ENCODE measurements around the gene ZACN. TPM values are rescaled to one million over a fixed set of nuclear protein-coding genes. Genes with fewer than 3 reads are reported as not detected.

The ZACN gene
- total RNA-seq, result 0.04 TPM
- 10 to 100 TPM; 11.2 to 18.9 (median 15.3) TPM for polyA plus RNA-seq (ENCODE audit: insufficient read depth in 1 of 8, insufficient read length in 8 of 8, low replicate concordance in 1 of 8)
- long read RNA-seq, donor 1, transcript ZACN-205 (1 exons, 2,651 nt), result major isoform, 37 of 37 reads
- long read RNA-seq, donor 1, partial matches to known transcripts, result 0 of 37 reads
- long read RNA-seq, donor 1, other reads (novel, unspliced or antisense), result 0 of 37 reads
- long read RNA-seq, donor 2, transcript ZACN-205 (1 exons, 2,651 nt), result major isoform, 13 of 13 reads
- long read RNA-seq, donor 2, partial matches to known transcripts, result 0 of 13 reads
- long read RNA-seq, donor 2, other reads (novel, unspliced or antisense), result 0 of 13 reads
- long read RNA-seq, donor 3, transcript ZACN-205 (1 exons, 2,651 nt), result major isoform, 81 of 81 reads
- long read RNA-seq, donor 3, partial matches to known transcripts, result 0 of 81 reads
- long read RNA-seq, donor 3, other reads (novel, unspliced or antisense), result 0 of 81 reads
- long read RNA-seq, donor 4, transcript ZACN-205 (1 exons, 2,651 nt), result major isoform, 47 of 47 reads
- long read RNA-seq, donor 4, partial matches to known transcripts, result 0 of 47 reads
- long read RNA-seq, donor 4, other reads (novel, unspliced or antisense), result 0 of 47 reads
- long read RNA-seq, donor 5, transcript ZACN-205 (1 exons, 2,651 nt), result major isoform, 144 of 224 reads
- long read RNA-seq, donor 5, partial matches to known transcripts, result 61 of 224 reads
- long read RNA-seq, donor 5, other reads (novel, unspliced or antisense), result 19 of 224 reads
- long read RNA-seq, donor 6, transcript ZACN-205 (1 exons, 2,651 nt), result major isoform, 115 of 143 reads
- long read RNA-seq, donor 6, partial matches to known transcripts, result 21 of 143 reads
- long read RNA-seq, donor 6, other reads (novel, unspliced or antisense), result 7 of 143 reads
- long read RNA-seq, donor 7, transcript ZACN-205 (1 exons, 2,651 nt), result major isoform, 113 of 113 reads
- long read RNA-seq, donor 7, partial matches to known transcripts, result 0 of 113 reads
- long read RNA-seq, donor 7, other reads (novel, unspliced or antisense), result 0 of 113 reads
- long read RNA-seq, donor 8, transcript ZACN-205 (1 exons, 2,651 nt), result major isoform, 81 of 114 reads
- long read RNA-seq, donor 8, partial matches to known transcripts, result 9 of 114 reads
- long read RNA-seq, donor 8, other reads (novel, unspliced or antisense), result 24 of 114 reads
- long read RNA-seq, donor 9, transcript ZACN-205 (1 exons, 2,651 nt), result major isoform, 88 of 105 reads
- long read RNA-seq, donor 9, partial matches to known transcripts, result 12 of 105 reads
- long read RNA-seq, donor 9, other reads (novel, unspliced or antisense), result 5 of 105 reads
- long read RNA-seq, donor 10, transcript ZACN-205 (1 exons, 2,651 nt), result major isoform, 142 of 173 reads
- long read RNA-seq, donor 10, partial matches to known transcripts, result 22 of 173 reads
- long read RNA-seq, donor 10, other reads (novel, unspliced or antisense), result 9 of 173 reads
- long read RNA-seq, donor 11, transcript ZACN-205 (1 exons, 2,651 nt), result major isoform, 101 of 101 reads
- long read RNA-seq, donor 11, partial matches to known transcripts, result 0 of 101 reads
- long read RNA-seq, donor 11, other reads (novel, unspliced or antisense), result 0 of 101 reads

DNA sequence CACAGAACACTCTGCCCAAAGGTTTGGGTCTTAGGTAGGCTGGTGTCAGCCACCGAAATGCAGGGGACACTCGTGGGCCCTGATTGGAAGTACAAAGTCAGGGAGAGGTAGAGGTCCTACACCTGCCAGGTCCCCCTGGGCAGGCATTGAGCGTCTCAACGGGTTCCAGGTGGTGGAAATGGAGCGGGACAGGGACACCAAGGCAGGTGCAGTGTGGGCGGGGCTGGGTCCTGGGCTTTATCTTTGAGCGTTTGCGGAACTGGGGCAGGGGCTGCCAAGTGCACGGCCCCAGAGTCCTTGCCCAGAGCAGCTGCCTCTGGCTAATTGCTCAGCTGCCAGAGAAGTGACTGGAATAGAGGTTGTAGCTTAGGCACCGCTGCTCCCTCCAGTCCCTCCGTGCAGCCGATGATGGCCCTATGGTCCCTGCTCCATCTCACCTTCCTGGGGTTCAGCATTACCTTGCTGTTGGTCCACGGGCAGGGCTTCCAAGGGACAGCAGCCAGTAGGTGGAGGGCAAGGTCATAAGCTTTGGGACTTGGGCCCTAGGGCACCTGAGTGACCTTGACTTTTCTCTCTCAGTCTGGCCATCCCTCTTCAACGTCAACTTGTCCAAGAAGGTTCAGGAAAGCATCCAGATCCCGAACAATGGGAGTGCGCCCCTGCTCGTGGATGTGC lies at the start of gene ZACN:
Gene ZACN (plus strand): TSS at position 323 of the 675 bp plus-strand sequence. CDS start 83 bp downstream, at position 406.
- no peak for DNase-seq
- Histone ChIP-seq H3K27me3 (ENCODE audit: control insufficient read depth, insufficient read depth, low read length) (peaks cover 67% of the 10 kb centered on the region), H3K9me3 (replicated peaks; ENCODE audit: control insufficient read depth, low read depth, low read length) (no peaks in the 10 kb centered on the region), H3K36me3 (ENCODE audit: control insufficient read depth, insufficient read depth, low read length) (peaks cover 19% of the 10 kb centered on the region), H3K27ac (ENCODE audit: low read length) (no peak within 1 kb of the TSS), H3K4me1 (ENCODE audit: control insufficient read depth, insufficient read depth, low read length) (peaks cover 56% of the 10 kb centered on the region), H3K4me3 (ENCODE audit: low read length) (no peak within 1 kb of the TSS)
- 61% methylated on average over 15 of the region's 17 CpGs for WGBS (ENCODE audit: insufficient coverage)

DNA sequence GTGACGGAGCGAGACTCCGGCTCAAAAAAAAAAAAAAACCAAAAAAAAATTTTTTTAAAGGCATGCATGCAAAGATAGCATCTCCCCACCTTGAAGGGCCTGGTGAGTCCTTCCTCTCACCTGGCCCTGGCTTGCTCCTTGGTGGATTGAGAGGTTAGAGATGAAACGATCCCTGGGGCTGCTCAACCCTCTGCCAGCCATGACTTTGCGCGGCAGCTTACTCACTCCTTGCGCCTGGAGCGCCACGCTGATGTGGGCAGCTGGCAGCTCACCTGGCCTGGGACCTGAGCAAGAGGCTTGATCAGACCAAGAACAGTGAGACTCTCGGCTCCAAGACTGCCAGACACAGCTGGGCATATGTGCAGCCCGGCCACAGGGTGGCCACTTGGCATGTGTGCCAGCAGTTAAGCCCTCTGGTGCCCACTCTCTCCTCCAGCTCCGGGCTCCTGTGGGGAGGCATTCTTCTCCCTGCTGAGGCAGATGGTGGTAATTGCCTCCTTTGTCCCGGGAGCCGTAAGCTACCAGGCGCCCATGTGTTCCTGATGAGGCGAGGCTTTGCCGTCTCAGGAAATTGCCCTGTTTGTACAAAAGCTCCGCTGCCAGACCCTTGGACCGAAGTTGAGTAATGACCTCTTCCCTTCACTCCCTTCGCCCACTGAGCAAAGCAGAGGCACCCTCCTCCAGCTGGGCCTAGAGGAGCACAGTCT lies 46.8 kb upstream of the ZACN start:
- no peak overlapping the region for H3K4me3 ChIP-seq (ENCODE audit: low read length)
- H3K36me3 ChIP-seq (ENCODE audit: control insufficient read depth, insufficient read depth, low read length), result no peaks in the 10 kb centered on the region
- WGBS (ENCODE audit: insufficient coverage), result 59% methylated on average over 14 of the region's 20 CpGs
- peaks cover 8% of the 10 kb centered on the region for H3K4me1 ChIP-seq (ENCODE audit: control insufficient read depth, insufficient read depth, low read length)
- peaks cover 5% of the 10 kb centered on the region for H3K27me3 ChIP-seq (ENCODE audit: control insufficient read depth, insufficient read depth, low read length)
- H3K9me3 ChIP-seq (replicated peaks; ENCODE audit: control insufficient read depth, low read depth, low read length), result no peaks in the 10 kb centered on the region
- no peak overlapping the region for H3K27ac ChIP-seq (ENCODE audit: low read length)
- DNase-seq, result no peak

DNA sequence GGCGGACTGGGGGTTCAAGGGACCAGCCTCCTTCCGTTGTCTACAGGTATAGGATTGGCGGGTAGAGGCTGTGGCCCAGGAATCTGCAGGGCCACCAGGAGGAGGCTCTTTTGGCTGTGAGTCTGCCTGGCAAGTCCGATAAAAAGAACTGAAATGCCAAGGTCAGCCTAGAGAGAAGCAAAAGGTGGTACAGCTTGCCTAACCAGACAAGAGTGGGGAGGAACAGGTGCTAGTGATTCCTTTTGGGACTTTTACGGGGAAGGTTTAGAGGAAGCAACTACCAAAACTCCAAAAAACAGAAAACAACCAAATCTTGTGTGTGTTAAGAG lies 46.2 kb upstream of the ZACN start:
- no peak overlapping the region for H3K27ac ChIP-seq (ENCODE audit: low read length)
- H3K27me3 ChIP-seq (ENCODE audit: control insufficient read depth, insufficient read depth, low read length), result peaks cover 5% of the 10 kb centered on the region
- H3K4me3 ChIP-seq (ENCODE audit: low read length), result no peak overlapping the region
- no peaks in the 10 kb centered on the region for H3K9me3 ChIP-seq (replicated peaks; ENCODE audit: control insufficient read depth, low read depth, low read length)
- 87% methylated on average over 4 of the region's 5 CpGs for WGBS (ENCODE audit: insufficient coverage)
- peaks cover 3% of the 10 kb centered on the region for H3K36me3 ChIP-seq (ENCODE audit: control insufficient read depth, insufficient read depth, low read length)
- no peak for DNase-seq
- peaks cover 8% of the 10 kb centered on the region for H3K4me1 ChIP-seq (ENCODE audit: control insufficient read depth, insufficient read depth, low read length)

DNA sequence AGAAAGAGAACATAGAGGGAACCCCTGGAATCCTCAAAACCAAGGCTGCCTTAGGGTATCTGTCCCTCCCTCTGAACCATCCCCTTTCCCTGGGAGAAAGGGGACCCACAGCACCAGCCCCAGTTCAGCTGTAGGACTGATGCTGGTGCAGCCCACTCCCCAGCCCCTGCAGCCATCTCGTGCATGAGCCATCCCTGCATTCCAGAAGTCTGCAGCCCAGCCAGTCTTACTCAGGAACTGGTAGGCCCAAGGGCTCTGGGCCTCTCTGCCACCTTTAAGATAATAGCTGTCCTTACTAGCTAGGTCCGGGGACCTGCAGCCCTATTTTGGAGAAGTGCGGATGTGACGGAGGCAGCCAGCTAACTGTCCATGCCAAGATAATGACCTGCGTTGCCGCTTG lies 45.8 kb upstream of the ZACN start:
- no peak for DNase-seq
- 94% methylated on average over 6 of the region's 6 CpGs for WGBS (ENCODE audit: insufficient coverage)
- peaks cover 5% of the 10 kb centered on the region for H3K27me3 ChIP-seq (ENCODE audit: control insufficient read depth, insufficient read depth, low read length)
- H3K9me3 ChIP-seq (replicated peaks; ENCODE audit: control insufficient read depth, low read depth, low read length), result no peaks in the 10 kb centered on the region
- H3K4me1 ChIP-seq (ENCODE audit: control insufficient read depth, insufficient read depth, low read length), result peaks cover 8% of the 10 kb centered on the region
- H3K36me3 ChIP-seq (ENCODE audit: control insufficient read depth, insufficient read depth, low read length), result peaks cover 5% of the 10 kb centered on the region
- no peak overlapping the region for H3K4me3 ChIP-seq (ENCODE audit: low read length)
- no peak overlapping the region for H3K27ac ChIP-seq (ENCODE audit: low read length)

DNA sequence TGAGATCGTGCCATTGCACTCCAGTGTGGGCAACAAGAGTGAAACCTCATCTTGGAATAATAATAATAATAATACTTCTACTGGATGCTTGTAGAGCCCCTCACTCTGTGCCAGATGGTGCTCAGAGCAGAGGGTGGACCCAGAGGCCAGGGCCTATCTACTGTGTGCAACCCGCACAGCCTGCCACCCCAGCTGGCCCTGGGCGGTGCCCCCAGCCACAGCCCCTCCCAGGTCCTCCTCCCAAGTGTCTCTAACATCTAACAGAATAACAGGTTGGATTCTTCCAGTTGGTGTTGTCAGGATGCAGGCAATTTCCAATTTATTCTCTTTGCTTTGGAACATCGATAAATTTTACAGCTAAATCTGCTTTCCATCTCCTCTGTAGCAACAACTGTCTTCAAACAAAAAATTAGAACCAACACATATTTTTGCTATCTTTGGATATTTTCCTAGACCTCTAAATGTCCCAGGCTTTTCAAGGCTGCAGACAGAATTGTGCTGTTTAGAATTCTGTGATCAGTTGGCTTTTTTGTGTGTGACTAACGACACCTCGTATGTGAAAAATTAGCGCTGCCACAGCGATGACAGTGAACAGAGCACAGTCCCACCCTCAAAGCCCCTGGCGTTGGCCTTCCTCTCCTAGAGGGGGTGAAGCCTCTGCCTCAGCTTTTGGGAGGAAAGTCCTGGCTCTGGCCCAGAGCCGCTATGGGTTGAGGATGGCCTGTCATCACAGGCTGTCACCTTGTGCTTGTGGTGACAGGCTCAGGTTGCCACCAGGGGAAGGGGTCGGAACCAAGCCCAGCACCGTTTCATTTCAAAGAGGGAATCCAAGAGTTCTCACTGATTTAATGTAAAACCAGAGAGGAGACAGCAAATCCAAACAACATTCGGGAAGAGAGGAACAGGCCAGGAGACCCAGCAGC lies 44.3 kb upstream of the ZACN start:
- H3K4me3 ChIP-seq (ENCODE audit: low read length), result no peak overlapping the region
- H3K9me3 ChIP-seq (replicated peaks; ENCODE audit: control insufficient read depth, low read depth, low read length), result no peaks in the 10 kb centered on the region
- peaks cover 20% of the 10 kb centered on the region for H3K36me3 ChIP-seq (ENCODE audit: control insufficient read depth, insufficient read depth, low read length)
- H3K27ac ChIP-seq (ENCODE audit: low read length), result no peak overlapping the region
- H3K4me1 ChIP-seq (ENCODE audit: control insufficient read depth, insufficient read depth, low read length), result peaks cover 5% of the 10 kb centered on the region
- peaks cover 4% of the 10 kb centered on the region for H3K27me3 ChIP-seq (ENCODE audit: control insufficient read depth, insufficient read depth, low read length)
- DNase-seq, result no peak
- 67% methylated on average over 8 of the region's 13 CpGs for WGBS (ENCODE audit: insufficient coverage)

DNA sequence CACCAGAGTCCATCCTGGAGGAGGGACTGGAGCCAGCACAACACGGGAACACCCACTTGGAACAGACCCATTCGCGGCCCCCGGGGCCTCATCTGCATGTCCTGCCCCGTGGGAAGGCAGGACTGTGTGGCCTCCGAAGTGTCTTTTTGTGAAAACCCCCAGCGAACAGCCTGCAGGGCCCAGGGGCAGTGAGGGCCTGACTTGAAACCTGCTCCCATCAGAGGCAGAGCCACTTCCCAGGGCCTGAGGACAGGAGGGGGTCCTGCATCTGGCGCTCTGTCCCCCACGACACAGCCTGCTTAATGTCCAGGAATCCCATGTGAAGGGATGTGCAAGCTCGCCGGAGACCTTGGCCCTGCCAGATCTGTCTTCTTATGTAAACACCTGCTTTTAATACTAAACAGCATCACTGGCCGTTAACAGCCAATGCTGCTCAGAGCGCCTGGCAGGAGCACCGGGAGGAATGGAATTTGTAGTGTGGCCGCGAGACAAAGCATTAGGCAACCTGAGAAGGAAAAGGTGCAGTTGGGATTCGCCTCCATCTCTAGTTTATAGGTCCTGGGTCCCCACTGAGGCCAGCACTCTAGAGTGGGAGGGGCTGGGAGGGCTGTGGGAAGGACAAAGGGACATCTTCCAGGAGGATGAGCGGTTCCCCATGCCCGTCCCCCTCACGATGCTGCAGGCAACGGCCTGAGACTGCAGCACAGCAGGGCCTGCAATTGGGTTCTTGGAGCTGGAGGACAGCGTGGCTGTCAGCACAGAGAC lies 42.3 kb upstream of the ZACN start:
- Histone ChIP-seq H3K9me3 (replicated peaks; ENCODE audit: control insufficient read depth, low read depth, low read length) (no peaks in the 10 kb centered on the region), H3K27me3 (ENCODE audit: control insufficient read depth, insufficient read depth, low read length) (peaks cover 2% of the 10 kb centered on the region), H3K36me3 (ENCODE audit: control insufficient read depth, insufficient read depth, low read length) (peaks cover 39% of the 10 kb centered on the region), H3K27ac (ENCODE audit: low read length) (no peak overlapping the region), H3K4me1 (ENCODE audit: control insufficient read depth, insufficient read depth, low read length) (peaks cover 4% of the 10 kb centered on the region), H3K4me3 (ENCODE audit: low read length) (no peak overlapping the region)
- 22% methylated on average over 16 of the region's 22 CpGs for WGBS (ENCODE audit: insufficient coverage)
- peak; percentile 18 for DNase-seq

DNA sequence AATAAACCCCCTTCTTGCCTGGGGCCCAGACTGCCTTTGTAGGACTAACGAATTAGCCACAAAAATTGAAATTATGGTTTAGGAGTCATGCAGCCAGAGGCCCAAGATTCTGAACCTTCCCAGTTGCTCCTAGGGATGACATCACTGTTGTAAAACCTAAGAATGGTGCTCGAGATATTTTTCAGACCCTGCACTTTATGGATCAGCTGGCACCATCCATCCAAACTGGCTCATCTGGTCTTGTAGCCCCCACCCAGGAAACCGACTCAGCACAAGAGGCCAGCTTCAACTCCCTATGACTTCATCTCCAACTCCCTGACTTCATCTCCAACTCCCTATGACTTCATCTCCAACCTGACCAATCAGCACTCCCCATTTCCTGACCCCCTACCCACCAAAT lies 40.9 kb upstream of the ZACN start:
- H3K27ac ChIP-seq (ENCODE audit: low read length), result no peak overlapping the region
- no peak overlapping the region for H3K4me3 ChIP-seq (ENCODE audit: low read length)
- H3K4me1 ChIP-seq (ENCODE audit: control insufficient read depth, insufficient read depth, low read length), result peaks cover 4% of the 10 kb centered on the region
- WGBS (ENCODE audit: insufficient coverage), result 85% methylated on average over 3 of the region's 3 CpGs
- no peak for DNase-seq
- no peaks in the 10 kb centered on the region for H3K9me3 ChIP-seq (replicated peaks; ENCODE audit: control insufficient read depth, low read depth, low read length)
- H3K36me3 ChIP-seq (ENCODE audit: control insufficient read depth, insufficient read depth, low read length), result peaks cover 52% of the 10 kb centered on the region
- H3K27me3 ChIP-seq (ENCODE audit: control insufficient read depth, insufficient read depth, low read length), result peaks cover 2% of the 10 kb centered on the region

DNA sequence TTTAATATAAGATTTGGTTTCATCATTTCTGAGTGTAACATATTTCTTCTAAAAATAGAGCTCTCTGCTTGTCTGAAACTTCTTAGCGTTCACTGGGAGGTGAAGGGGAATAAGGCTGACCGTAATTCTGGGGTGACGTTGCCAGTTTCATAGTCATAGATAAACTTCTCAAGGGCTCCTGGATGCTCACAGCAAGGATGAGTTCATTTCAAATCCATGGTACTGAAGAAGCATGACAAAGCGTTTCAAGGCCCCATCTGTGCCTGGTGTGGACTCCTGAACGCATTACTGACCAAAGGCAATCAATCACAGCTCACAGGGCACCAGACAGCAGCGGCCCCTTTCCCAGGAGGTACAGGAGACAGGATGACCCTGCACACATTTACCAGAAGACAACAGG lies 39.9 kb upstream of the ZACN start:
- Histone ChIP-seq H3K9me3 (replicated peaks; ENCODE audit: control insufficient read depth, low read depth, low read length) (no peaks in the 10 kb centered on the region), H3K36me3 (ENCODE audit: control insufficient read depth, insufficient read depth, low read length) (peaks cover 62% of the 10 kb centered on the region), H3K4me1 (ENCODE audit: control insufficient read depth, insufficient read depth, low read length) (peaks cover 4% of the 10 kb centered on the region), H3K4me3 (ENCODE audit: low read length) (no peak overlapping the region), H3K27ac (ENCODE audit: low read length) (no peak overlapping the region), H3K27me3 (ENCODE audit: control insufficient read depth, insufficient read depth, low read length) (no peaks in the 10 kb centered on the region)
- WGBS (ENCODE audit: insufficient coverage), result 51% methylated on average over 3 of the region's 6 CpGs
- DNase-seq, result no peak

Data from muscle of leg (tissue), 16 donors.